SK-N-SH treated with all-trans-retinoic acid at 6 μM for 48 hours (cell line): ENCODE results near the gene CACNA1H.
A peak's percentile ranks its signal among the peaks of the same experiment; 100 is the strongest.
"Not testable (repeated sequence)": the region's sequence is repeated elsewhere in the genome, so short reads cannot be mapped to it uniquely, and the experiment has no call there.

Experiments
- ATAC-seq: fragments of 200-7000 bp; cut with Tn5 transposase; 3 replicates; pipeline ENCODE4 v1.9.1; 2020; ENCODE audit warnings: mild to moderate bottlenecking, moderate library complexity
- ARNTL ChIP-seq: fragments of 450-650 bp; formaldehyde crosslinking; IDR thresholded peaks from 2 replicates; pipeline ENCODE4 v1.5.0; 2020; ENCODE audit warnings: low read depth, mild to moderate bottlenecking, moderate library complexity, borderline replicate concordance
- BACH2 ChIP-seq: fragments of 250-450 bp; sonication (Bioruptor Pico); IDR thresholded peaks from 2 replicates; pipeline ENCODE4 v1.9.0; 2021; ENCODE audit warnings: mild to moderate bottlenecking, borderline replicate concordance
- ISL1 ChIP-seq: fragments of 250-450 bp; sonication (Bioruptor Pico); IDR thresholded peaks from 2 replicates; pipeline ENCODE4 v2.1.2; 2022; ENCODE audit warnings: mild to moderate bottlenecking, moderate library complexity
- OSR1 ChIP-seq: fragments of 250-450 bp; sonication (Bioruptor Pico); IDR thresholded peaks from 2 replicates; pipeline ENCODE4 v1.8.0; 2022; ENCODE audit warnings: moderate library complexity, mild to moderate bottlenecking, inconsistent platforms
- PPARA ChIP-seq: fragments of 250-450 bp; sonication (Bioruptor Pico); IDR thresholded peaks from 2 replicates; pipeline ENCODE4 v1.5.0; 2020; ENCODE audit warnings: mild to moderate bottlenecking, borderline replicate concordance
- SNAI2 ChIP-seq: fragments of 250-450 bp; sonication (Bioruptor Pico); IDR thresholded peaks from 2 replicates; pipeline ENCODE4 v1.5.0; 2020; ENCODE audit warnings: mild to moderate bottlenecking, moderate library complexity
- TOX ChIP-seq: fragments of 250-450 bp; sonication (Bioruptor Pico); IDR thresholded peaks from 2 replicates; pipeline ENCODE4 v1.8.0; 2021; ENCODE audit warnings: mild to moderate bottlenecking, moderate library complexity, borderline replicate concordance
- ZC3H10 ChIP-seq: fragments of 250-450 bp; sonication (Bioruptor Pico); IDR thresholded peaks from 2 replicates; pipeline ENCODE4 v1.5.1; 2021; ENCODE audit warnings: mild to moderate bottlenecking, moderate library complexity
- ZFP3 ChIP-seq: fragments of 250-450 bp; sonication (Bioruptor Pico); IDR thresholded peaks from 2 replicates; pipeline ENCODE4 v1.5.0; 2020; ENCODE audit warnings: mild to moderate bottlenecking, moderate library complexity
- ZFP30 ChIP-seq: fragments of 450-650 bp; formaldehyde crosslinking; IDR thresholded peaks from 2 replicates; pipeline ENCODE4 v1.5.0; 2022; ENCODE audit warnings: mild to moderate bottlenecking, moderate library complexity
- ZNF565 ChIP-seq: fragments of 450-650 bp; formaldehyde crosslinking; conservative IDR thresholded peaks from 2 replicates; pipeline ENCODE4 v1.5.0; 2020; ENCODE audit warnings: low read depth, mild to moderate bottlenecking, moderate library complexity
- ZNF8 ChIP-seq: fragments of 450-650 bp; formaldehyde crosslinking; IDR thresholded peaks from 2 replicates; pipeline ENCODE4 v1.5.0; 2020; ENCODE audit warnings: mild to moderate bottlenecking, moderate library complexity
- TF ChIP-seq, protein P1 (sequence below): fragments of 250-450 bp; sonication (Bioruptor Pico); IDR thresholded peaks from 2 replicates; pipeline ENCODE4 v1.5.1; 2020; ENCODE audit warnings: low read depth, mild to moderate bottlenecking, moderate library complexity
- TF ChIP-seq, protein P2 (sequence below): fragments of 250-450 bp; sonication (Bioruptor Pico); IDR thresholded peaks from 2 replicates; pipeline ENCODE4 v1.5.1; 2021; ENCODE audit warnings: mild to moderate bottlenecking, moderate library complexity
- TF ChIP-seq, protein P3 (sequence below): fragments of 250-450 bp; sonication (Bioruptor Pico); IDR thresholded peaks from 2 replicates; pipeline ENCODE4 v1.8.0; 2021; ENCODE audit warnings: low read depth, mild to moderate bottlenecking, moderate library complexity, borderline replicate concordance
- TF ChIP-seq, protein P4 (sequence below): fragments of 250-450 bp; sonication (Bioruptor Pico); IDR thresholded peaks from 2 replicates; pipeline ENCODE4 v1.5.0; 2020; ENCODE audit warnings: mild to moderate bottlenecking, moderate library complexity

Gene CACNA1H

DNA sequence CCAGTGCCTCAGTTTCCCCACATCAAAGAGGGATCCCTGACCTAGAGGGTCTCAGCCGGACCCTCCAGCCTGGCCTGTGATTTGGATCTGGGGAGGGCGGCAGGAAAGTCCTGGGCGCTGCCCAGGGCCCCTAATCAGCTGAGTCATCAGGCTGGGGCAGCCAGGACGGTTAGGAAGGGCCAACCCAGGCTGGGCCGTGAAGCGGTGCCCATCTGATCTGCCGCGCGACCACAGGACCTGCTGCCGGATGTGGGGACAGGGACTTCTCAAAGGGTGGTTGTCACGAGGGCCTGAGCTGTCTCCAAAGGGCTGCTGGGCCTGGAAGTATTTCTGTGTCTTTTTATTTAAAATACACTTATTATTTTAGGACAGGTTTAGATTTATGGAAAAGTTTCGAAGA is 92.0 kb downstream of the CACNA1H start:
- peak; percentile 41; the same call in 1 of the 3 replicates for ATAC-seq
- TF ChIP-seq ZNF8 (CRISPR knock-in tag) (no peak), ARNTL (CRISPR knock-in tag) (no peak), ZFP30 (CRISPR knock-in tag) (no peak), ZC3H10 (CRISPR knock-in tag) (no peak), SNAI2 (CRISPR knock-in tag) (no peak), ZFP3 (CRISPR knock-in tag) (no peak), BACH2 (no peak)
- TF ChIP-seq, protein P1, sequence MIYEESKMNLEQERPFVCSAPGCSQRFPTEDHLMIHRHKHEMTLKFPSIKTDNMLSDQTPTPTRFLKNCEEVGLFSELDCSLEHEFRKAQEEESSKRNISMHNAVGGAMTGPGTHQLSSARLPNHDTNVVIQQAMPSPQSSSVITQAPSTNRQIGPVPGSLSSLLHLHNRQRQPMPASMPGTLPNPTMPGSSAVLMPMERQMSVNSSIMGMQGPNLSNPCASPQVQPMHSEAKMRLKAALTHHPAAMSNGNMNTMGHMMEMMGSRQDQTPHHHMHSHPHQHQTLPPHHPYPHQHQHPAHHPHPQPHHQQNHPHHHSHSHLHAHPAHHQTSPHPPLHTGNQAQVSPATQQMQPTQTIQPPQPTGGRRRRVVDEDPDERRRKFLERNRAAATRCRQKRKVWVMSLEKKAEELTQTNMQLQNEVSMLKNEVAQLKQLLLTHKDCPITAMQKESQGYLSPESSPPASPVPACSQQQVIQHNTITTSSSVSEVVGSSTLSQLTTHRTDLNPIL (CRISPR knock-in tag), result no peak
- TF ChIP-seq, protein P2, sequence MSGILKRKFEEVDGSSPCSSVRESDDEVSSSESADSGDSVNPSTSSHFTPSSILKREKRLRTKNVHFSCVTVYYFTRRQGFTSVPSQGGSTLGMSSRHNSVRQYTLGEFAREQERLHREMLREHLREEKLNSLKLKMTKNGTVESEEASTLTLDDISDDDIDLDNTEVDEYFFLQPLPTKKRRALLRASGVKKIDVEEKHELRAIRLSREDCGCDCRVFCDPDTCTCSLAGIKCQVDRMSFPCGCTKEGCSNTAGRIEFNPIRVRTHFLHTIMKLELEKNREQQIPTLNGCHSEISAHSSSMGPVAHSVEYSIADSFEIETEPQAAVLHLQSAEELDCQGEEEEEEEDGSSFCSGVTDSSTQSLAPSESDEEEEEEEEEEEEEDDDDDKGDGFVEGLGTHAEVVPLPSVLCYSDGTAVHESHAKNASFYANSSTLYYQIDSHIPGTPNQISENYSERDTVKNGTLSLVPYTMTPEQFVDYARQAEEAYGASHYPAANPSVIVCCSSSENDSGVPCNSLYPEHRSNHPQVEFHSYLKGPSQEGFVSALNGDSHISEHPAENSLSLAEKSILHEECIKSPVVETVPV (CRISPR knock-in tag), result no peak
- TF ChIP-seq, protein P3, sequence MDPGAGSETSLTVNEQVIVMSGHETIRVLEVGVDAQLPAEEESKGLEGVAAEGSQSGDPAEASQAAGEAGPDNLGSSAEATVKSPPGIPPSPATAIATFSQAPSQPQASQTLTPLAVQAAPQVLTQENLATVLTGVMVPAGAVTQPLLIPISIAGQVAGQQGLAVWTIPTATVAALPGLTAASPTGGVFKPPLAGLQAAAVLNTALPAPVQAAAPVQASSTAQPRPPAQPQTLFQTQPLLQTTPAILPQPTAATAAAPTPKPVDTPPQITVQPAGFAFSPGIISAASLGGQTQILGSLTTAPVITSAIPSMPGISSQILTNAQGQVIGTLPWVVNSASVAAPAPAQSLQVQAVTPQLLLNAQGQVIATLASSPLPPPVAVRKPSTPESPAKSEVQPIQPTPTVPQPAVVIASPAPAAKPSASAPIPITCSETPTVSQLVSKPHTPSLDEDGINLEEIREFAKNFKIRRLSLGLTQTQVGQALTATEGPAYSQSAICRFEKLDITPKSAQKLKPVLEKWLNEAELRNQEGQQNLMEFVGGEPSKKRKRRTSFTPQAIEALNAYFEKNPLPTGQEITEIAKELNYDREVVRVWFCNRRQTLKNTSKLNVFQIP (CRISPR knock-in tag), result no peak

DNA sequence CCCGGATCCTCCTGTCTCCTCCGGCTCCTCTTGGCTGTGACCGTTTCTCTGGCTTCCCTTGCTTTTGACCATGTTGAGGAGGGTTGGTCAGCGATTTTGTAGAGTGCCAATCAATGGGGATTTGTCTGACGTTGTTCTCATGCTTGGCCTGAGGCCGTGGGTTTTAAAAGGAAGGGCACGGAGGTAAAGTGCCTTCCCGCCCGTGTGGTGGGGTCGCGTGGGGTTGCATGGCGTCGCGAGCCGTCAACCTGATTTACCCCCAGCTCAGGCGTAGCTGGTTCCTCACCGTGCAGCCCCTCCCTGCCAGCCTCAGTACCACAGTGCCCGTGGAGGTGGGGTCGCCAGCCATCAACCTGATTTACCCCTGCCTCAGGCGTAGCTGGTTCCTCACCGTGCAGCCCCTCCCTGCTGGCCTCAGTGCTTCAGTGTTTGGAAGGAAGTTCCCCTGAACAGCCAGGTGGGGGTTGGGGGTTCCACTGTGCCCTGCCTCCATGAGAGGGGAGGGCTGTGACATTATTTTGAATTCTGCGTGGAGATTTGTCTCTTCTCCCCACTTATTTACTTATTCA is 92.6 kb downstream of the CACNA1H start:
- no peak for ATAC-seq
- TF ChIP-seq, protein P1 (CRISPR knock-in tag), result no peak
- TF ChIP-seq TOX (CRISPR knock-in tag), result no peak
- TF ChIP-seq PPARA (CRISPR knock-in tag), result no peak
- no peak for TF ChIP-seq ZNF565 (CRISPR knock-in tag)
- no peak for TF ChIP-seq ISL1 (CRISPR knock-in tag)
- no peak for TF ChIP-seq BACH2
- TF ChIP-seq, protein P4, sequence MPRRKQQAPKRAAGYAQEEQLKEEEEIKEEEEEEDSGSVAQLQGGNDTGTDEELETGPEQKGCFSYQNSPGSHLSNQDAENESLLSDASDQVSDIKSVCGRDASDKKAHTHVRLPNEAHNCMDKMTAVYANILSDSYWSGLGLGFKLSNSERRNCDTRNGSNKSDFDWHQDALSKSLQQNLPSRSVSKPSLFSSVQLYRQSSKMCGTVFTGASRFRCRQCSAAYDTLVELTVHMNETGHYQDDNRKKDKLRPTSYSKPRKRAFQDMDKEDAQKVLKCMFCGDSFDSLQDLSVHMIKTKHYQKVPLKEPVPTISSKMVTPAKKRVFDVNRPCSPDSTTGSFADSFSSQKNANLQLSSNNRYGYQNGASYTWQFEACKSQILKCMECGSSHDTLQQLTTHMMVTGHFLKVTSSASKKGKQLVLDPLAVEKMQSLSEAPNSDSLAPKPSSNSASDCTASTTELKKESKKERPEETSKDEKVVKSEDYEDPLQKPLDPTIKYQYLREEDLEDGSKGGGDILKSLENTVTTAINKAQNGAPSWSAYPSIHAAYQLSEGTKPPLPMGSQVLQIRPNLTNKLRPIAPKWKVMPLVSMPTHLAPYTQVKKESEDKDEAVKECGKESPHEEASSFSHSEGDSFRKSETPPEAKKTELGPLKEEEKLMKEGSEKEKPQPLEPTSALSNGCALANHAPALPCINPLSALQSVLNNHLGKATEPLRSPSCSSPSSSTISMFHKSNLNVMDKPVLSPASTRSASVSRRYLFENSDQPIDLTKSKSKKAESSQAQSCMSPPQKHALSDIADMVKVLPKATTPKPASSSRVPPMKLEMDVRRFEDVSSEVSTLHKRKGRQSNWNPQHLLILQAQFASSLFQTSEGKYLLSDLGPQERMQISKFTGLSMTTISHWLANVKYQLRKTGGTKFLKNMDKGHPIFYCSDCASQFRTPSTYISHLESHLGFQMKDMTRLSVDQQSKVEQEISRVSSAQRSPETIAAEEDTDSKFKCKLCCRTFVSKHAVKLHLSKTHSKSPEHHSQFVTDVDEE, result no peak
- TF ChIP-seq OSR1 (CRISPR knock-in tag), result no peak

DNA sequence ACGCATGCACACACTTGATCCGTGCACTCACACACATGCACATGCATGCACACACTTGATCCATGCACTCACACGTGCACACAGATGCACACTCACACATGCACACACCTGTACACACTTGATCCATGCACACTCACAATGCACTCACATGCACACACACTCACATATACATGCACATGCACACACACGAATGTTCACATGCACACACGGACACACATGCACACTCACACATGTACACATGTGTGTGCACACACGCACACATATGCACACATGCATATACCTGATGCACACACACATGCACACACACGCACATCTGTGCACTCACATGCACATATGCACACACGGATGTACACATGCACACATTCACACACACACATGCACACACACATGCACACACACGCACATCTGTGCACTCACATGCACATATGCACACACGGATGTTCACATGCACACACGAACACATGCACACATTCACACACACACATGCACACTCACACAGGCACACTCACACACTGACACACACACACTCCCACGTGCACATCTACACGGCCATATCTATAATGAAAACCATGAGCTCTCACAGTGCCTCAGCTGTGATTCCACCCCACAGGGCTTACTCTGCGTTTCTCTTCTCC is 95.1 kb downstream of the CACNA1H start:
- not testable (repeated sequence) for ATAC-seq

DNA sequence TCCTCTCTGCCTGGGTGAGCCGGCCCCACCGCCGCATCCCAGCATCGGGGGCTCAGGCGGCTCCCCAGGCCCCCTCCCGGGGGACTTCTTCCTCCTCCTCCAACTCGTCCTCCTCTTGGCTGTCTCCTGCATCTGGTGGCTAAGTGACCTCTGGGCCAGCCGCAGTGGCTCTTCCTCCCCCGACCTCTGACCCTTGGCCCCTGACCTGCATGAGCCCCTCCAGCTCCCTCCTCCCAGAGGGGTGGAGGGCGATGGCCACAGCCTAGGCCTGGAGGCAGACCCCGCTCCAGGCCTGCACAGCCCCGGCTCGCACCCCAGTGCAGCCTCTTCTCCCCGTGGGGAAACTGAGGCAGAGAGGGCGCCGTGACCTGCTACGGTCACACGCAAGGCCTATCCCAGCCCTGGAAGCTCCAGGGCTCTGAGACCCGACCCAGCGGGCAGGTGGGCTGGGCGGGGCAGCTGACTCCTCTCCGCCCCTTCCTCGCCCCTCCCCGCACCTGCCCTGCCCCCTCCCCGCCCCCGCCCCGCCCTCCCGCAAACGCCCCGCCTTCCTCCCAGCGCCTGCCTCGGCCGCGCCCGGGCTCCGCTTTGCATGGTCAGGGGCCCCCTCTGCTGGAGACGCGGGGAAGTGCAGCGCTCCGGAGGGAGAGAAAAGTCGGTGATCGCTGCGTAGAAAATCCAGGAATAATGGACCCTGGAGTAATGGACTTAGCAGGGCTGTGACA is 96.3 kb downstream of the CACNA1H start:
- ATAC-seq, result peak; percentile 69

DNA sequence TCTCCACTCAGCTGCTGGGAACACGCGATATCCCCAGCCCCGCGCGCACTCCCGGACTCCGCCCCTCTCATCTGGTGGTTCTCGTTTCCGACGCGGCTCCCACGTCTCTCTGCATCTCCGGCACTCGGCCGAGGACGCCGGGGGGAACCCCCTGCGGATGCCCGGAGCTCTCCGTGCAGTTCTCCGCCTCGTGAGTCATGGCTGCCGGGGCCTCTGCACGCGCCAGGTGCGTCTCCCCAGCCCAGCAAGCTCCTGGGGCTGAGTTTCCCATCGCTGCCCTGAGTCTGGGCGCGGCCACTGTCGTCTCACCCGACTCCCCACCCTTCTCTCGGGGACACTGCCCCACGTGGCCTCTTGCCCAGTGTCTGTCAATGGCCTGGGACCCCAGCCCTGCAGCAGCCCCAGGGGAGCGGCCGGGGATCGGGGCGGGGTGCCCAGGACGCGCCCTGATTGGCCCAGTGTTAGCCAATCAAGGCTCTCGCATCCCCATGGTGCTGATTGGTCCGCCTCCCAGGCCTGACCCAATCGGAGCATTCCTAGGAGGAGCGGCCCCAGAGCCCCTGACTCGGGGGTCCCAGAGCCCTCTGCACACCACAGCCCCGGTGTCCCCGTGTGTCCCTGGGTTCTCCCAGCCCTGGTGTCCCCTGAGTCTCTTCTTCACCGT is 100.9 kb downstream of the CACNA1H start:
- ATAC-seq, result peak; percentile 76

DNA sequence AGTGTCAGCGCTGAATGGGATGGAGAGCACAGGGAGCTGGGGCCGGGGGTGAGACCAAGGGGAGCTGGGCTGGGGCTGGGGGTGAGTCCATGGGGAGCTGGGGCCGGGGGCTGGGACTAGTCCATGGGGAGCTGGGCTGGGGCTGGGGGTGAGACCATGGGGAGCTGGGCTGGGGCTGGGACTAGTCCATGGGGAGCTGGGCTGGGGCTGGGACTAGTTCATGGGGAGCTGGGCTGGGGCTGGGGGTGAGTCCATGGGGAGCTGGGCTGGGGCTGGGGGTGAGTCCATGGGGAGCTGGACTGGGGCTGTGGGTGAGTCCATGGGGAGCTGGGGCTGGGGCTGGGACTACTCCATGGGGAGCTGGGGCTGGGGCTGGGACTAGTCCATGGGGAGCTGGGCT is 101.9 kb downstream of the CACNA1H start:
- ATAC-seq, result not testable (repeated sequence)

DNA sequence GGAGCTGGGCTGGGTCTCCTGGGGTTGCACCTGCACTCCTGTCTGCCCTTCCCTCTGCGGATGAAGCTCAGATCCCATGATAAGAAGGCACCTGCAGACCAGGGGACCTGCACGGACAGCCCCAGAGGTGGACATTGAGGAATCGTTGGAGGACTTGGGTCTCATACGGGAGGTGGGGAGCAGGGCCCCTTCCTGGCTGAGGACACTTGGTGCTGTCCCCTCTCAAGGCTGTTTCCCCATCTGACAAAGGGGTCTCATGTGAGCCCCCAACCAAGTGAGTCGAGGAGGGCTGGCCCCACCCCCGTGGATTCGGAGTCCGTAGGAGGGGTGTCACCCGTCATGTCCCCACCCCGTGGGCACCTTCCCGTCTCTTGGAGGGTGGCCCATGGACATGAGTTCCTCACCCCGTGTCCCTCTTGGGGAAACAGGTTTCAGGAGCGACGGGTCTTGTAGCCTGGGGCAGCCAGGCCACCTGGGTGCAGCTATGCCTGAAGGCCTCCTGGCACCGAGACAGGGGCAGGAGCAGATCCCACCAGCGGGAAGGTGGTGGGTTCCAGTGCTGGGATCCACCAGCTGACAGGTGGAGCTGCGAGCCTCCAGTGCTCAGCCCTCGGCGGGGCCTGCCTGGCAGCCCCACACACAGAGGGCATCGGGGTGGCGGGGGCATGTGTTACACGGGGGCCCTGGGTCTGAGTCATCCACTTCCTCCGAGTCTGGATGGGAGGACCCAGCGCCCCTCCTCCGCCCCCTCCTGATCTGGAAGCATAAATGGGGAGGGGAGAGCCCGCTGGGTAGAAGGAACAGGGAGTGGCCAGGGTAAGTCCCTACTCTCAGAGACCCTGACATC is 102.6 kb downstream of the CACNA1H start, which contains the start of gene TPSD1:
TPSD1 (plus strand) TSS at position 794 of the 847 bp plus-strand sequence. CDS start 212 bp downstream, outside the sequence.
- 0 out of 3 replicates have a peak, but pooled peaks have one; percentile 5 for ATAC-seq

DNA sequence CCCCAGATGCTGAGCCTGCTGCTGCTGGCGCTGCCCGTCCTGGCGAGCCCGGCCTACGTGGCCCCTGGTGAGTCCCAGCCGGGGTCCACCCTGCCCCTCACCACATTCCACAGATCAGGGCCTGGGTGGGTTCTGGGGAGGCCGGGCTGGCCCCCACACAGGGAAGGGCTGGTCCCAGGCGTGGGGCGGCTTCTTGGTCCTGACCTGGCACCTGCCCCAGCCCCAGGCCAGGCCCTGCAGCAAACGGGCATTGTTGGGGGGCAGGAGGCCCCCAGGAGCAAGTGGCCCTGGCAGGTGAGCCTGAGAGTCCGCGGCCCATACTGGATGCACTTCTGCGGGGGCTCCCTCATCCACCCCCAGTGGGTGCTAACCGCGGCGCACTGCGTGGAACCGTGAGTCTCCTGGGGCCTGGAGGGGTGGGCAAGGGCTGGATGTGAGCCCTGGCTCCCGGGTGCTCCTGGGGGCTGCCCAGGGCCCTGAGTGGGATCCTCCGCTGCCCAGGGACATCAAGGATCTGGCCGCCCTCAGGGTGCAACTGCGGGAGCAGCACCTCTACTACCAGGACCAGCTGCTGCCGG is 103.5 kb downstream of the CACNA1H start:
- 0 out of 3 replicates have a peak, but pooled peaks have one; percentile 4 for ATAC-seq
